ENCODE results near the gene F11R.
"Not testable (repeated sequence)": the region's sequence is repeated elsewhere in the genome, so short reads cannot be mapped to it uniquely, and the experiment has no call there.

F11R gene

GRCh38 chr1:161009602-161010211, 11.2 kb downstream of the F11R start:
- no peak for DNase-seq

GRCh38 chr1:161008869-161009510, 12.0 kb downstream of the F11R start:
- DNase-seq = no peak

GRCh38 chr1:161007369-161007768, 13.6 kb downstream of the F11R start:
- DNase-seq = no peak

- no peak for DNase-seq
These were observed 14.4 kb downstream of the F11R start for GRCh38 chr1:161006563-161006962.

GRCh38 chr1:161001525-161001924, 19.4 kb downstream of the F11R start:
- no peak for DNase-seq

- no peak for DNase-seq
These were observed 20.0 kb downstream of the F11R start for GRCh38 chr1:161000736-161001480.

GRCh38 chr1:160999376-160999775, 21.6 kb downstream of the F11R start:
- DNase-seq = no peak

GRCh38 chr1:160997323-160998038, 23.5 kb downstream of the F11R start:
- DNase-seq = peak in 1 of 2 experiments; percentile 66

GRCh38 chr1:160996178-160996577, 24.8 kb downstream of the F11R start:
- peak in 1 of 2 experiments; percentile 24 for DNase-seq

GRCh38 chr1:160993544-160994193, 27.3 kb downstream of the F11R start:
- DNase-seq = peak in 1 of 2 experiments; percentile 36

GRCh38 chr1:160992036-160992435, 28.9 kb downstream of the F11R start:
- not testable (repeated sequence) for DNase-seq

- no peak for DNase-seq
These were observed 33.4 kb downstream of the F11R start for GRCh38 chr1:160987359-160988050.

- DNase-seq = no peak
These were observed 35.2 kb downstream of the F11R start for GRCh38 chr1:160985723-160986122.

GRCh38 chr1:160981584-160982411, 39.2 kb downstream of the F11R start:
- no peak for DNase-seq

GRCh38 chr1:160979286-160979685, 41.7 kb downstream of the F11R start:
- no peak for DNase-seq

GRCh38 chr1:160978510-160978927, 42.4 kb downstream of the F11R start:
- no peak for DNase-seq

GRCh38 chr1:160975026-160975425, 45.9 kb downstream of the F11R start:
- DNase-seq = no peak

- DNase-seq = no peak
These were observed 47.5 kb downstream of the F11R start for GRCh38 chr1:160973491-160973890.

- no peak for DNase-seq
These were observed 48.0 kb downstream of the F11R start for GRCh38 chr1:160972939-160973338.

GRCh38 chr1:160971618-160972056, 49.3 kb downstream of the F11R start:
- DNase-seq = no peak

GRCh38 chr1:160963521-160963920, 57.4 kb downstream of the F11R start:
- DNase-seq = no peak

All from SW 1271 (cell line).